ENCODE measurements around the gene OOEP. TPM values are rescaled to one million over a fixed set of nuclear protein-coding genes. Genes with fewer than 3 reads are reported as not detected.
"Not testable (repeated sequence)": the region's sequence is repeated elsewhere in the genome, so short reads cannot be mapped to it uniquely, and the experiment has no call there.

The OOEP gene
- total RNA-seq, 2 donors from 2014 or later: 5.8 TPM; not detected in 1

DNA sequence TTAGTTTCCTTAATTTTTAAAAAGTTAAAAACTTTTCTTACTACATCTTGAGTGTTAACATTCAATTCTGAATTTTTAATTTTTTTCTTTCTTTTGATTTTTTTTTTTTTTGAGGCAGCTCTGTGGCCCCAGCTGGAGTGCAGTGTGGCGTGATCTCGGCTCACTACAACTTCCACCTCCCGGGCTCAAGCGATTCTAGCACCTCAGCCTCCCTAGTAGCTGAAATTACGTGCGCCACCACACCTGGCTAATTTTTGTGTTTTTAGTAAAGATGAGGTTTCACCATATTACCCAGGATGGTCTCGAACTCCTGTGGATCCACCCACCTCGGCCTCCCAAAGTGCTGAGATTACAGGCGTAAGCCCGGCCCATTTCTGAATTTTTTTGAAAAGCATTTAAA is 26.2 kb upstream of the OOEP start:
- Histone ChIP-seq H3K4me3 (no peak overlapping the region), H3K36me3 (no peaks in the 10 kb centered on the region), H3K27ac (no peak overlapping the region), H3K4me1 (replicated peaks) (no peaks in the 10 kb centered on the region), H3K27me3 (replicated peaks; ENCODE audit: insufficient read depth) (no peaks in the 10 kb centered on the region), H3K9me3 (no peaks in the 10 kb centered on the region)
- 91% methylated on average over 10 of the region's 10 CpGs for WGBS
- DNase-seq (ENCODE audit: low spot score): no peak
- intact Hi-C loops (cut with DNase I): no loop called here
- TF ChIP-seq, protein P1, sequence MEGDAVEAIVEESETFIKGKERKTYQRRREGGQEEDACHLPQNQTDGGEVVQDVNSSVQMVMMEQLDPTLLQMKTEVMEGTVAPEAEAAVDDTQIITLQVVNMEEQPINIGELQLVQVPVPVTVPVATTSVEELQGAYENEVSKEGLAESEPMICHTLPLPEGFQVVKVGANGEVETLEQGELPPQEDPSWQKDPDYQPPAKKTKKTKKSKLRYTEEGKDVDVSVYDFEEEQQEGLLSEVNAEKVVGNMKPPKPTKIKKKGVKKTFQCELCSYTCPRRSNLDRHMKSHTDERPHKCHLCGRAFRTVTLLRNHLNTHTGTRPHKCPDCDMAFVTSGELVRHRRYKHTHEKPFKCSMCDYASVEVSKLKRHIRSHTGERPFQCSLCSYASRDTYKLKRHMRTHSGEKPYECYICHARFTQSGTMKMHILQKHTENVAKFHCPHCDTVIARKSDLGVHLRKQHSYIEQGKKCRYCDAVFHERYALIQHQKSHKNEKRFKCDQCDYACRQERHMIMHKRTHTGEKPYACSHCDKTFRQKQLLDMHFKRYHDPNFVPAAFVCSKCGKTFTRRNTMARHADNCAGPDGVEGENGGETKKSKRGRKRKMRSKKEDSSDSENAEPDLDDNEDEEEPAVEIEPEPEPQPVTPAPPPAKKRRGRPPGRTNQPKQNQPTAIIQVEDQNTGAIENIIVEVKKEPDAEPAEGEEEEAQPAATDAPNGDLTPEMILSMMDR (IDR thresholded peaks at IDR 0.05): no peak
- TF ChIP-seq POLR2AphosphoS5 (IDR thresholded peaks at IDR 0.05) (no peak), POLR2A (IDR thresholded peaks at IDR 0.05) (no peak)

GRCh38 chr6:73394577-73395354 is 25.1 kb upstream of the OOEP start, which contains the start of gene DDX43:
DDX43 (plus strand) TSS chr6:73394828; CDS start chr6:73394906, 78 bp downstream.
- no peaks in the 10 kb centered on the region for H3K27me3 ChIP-seq (replicated peaks; ENCODE audit: insufficient read depth)
- 77% methylated on average over 54 of the region's 54 CpGs for WGBS
- TF ChIP-seq, protein P1 (IDR thresholded peaks at IDR 0.05): no peak
- TF ChIP-seq POLR2A (IDR thresholded peaks at IDR 0.05) (no peak), POLR2AphosphoS5 (IDR thresholded peaks at IDR 0.05) (no peak)
- H3K4me3 ChIP-seq: peak within 1 kb of the TSS; percentile 9 to 24
- no peak within 1 kb of the TSS for H3K27ac ChIP-seq
- DNase-seq (ENCODE audit: low spot score): peak; percentile 10
- H3K9me3 ChIP-seq: no peaks in the 10 kb centered on the region
- H3K36me3 ChIP-seq: no peaks in the 10 kb centered on the region
- no peaks in the 10 kb centered on the region for H3K4me1 ChIP-seq (replicated peaks)
- intact Hi-C loops (cut with DNase I): no loop called here

DNA sequence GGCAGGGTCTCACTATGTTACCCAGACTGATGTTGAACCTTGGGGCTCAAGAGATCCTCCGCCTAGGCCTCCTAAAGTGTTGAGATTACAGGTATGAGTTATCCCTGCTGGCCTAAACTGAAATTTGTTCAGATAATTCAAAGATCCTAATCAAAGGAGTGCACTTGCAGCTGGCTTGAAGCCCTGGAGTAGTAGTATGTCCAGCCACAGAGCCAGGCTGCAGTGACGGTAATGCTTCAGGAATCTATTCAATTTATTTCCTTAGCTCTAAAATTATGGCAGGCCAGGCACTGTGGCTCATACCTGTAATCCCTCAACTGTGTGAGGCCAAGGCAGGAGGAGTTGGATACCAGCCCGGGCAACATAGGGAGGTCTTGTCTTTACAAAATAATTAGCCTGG is 23.6 kb upstream of the OOEP start:
- DNase-seq (ENCODE audit: low spot score): no peak
- H3K4me1 ChIP-seq (replicated peaks): no peaks in the 10 kb centered on the region
- intact Hi-C loops (cut with DNase I): no loop called here
- TF ChIP-seq POLR2A (IDR thresholded peaks at IDR 0.05): no peak
- TF ChIP-seq POLR2AphosphoS5 (IDR thresholded peaks at IDR 0.05): no peak
- WGBS: 83% methylated on average over 2 of the region's 3 CpGs
- no peak overlapping the region for H3K27ac ChIP-seq
- no peaks in the 10 kb centered on the region for H3K9me3 ChIP-seq
- H3K36me3 ChIP-seq: no peaks in the 10 kb centered on the region
- no peak overlapping the region for H3K4me3 ChIP-seq
- H3K27me3 ChIP-seq (replicated peaks; ENCODE audit: insufficient read depth): no peaks in the 10 kb centered on the region

GRCh38 chr6:73392188-73392587 is 22.5 kb upstream of the OOEP start:
- H3K27ac ChIP-seq: not testable (repeated sequence)
- WGBS: 68% methylated on average over 4 of the region's 4 CpGs

GRCh38 chr6:73391675-73392074 is 22.0 kb upstream of the OOEP start:
- TF ChIP-seq POLR2A (IDR thresholded peaks at IDR 0.05): no peak
- TF ChIP-seq, protein P1 (IDR thresholded peaks at IDR 0.05): no peak
- TF ChIP-seq POLR2AphosphoS5 (IDR thresholded peaks at IDR 0.05): no peak
- Histone ChIP-seq H3K36me3 (no peaks in the 10 kb centered on the region), H3K27me3 (replicated peaks; ENCODE audit: insufficient read depth) (no peaks in the 10 kb centered on the region), H3K4me3 (no peak overlapping the region), H3K27ac (no peak overlapping the region), H3K4me1 (replicated peaks) (no peaks in the 10 kb centered on the region), H3K9me3 (no peaks in the 10 kb centered on the region)
- intact Hi-C loops (cut with DNase I): no loop called here
- no peak for DNase-seq (ENCODE audit: low spot score)
- 70% methylated on average over 2 of the region's 2 CpGs for WGBS

More at GRCh38 chr6:73392188-73392587, 22.5 kb upstream of the OOEP start:
- H3K27me3 ChIP-seq (replicated peaks; ENCODE audit: insufficient read depth); H3K36me3 ChIP-seq; H3K4me3 ChIP-seq; DNase-seq (ENCODE audit: low spot score); H3K4me1 ChIP-seq (replicated peaks); H3K9me3 ChIP-seq; intact Hi-C loops (cut with DNase I): not testable (repeated sequence)

DNA sequence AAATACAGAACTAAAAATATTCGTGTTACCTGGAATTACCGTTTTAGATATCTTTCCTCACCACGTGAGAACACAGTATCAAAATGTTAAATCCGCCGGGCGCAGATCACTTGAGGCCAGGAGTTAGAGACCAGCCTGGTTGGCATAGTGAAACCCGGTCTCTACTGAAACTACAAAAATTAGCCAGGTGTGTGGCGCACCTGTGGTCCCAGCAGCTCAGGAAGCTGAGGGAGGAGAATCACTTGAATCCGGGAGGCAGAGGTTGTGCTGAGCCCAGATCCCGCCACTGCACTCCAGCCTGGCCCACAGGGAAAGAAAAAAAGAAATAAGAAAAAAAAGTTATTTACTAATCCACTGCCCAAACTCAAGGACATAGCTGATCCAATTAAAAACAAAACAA is 20.2 kb upstream of the OOEP start:
- H3K9me3 ChIP-seq: no peaks in the 10 kb centered on the region
- H3K4me1 ChIP-seq (replicated peaks): no peaks in the 10 kb centered on the region
- 92% methylated on average over 10 of the region's 10 CpGs for WGBS
- H3K27ac ChIP-seq: no peak overlapping the region
- no peaks in the 10 kb centered on the region for H3K36me3 ChIP-seq
- intact Hi-C loops (cut with DNase I): no loop called here
- no peak for DNase-seq (ENCODE audit: low spot score)
- H3K4me3 ChIP-seq: no peak overlapping the region
- H3K27me3 ChIP-seq (replicated peaks; ENCODE audit: insufficient read depth): no peaks in the 10 kb centered on the region
- no peak for TF ChIP-seq POLR2AphosphoS5 (IDR thresholded peaks at IDR 0.05)
- TF ChIP-seq POLR2A (IDR thresholded peaks at IDR 0.05): no peak
- TF ChIP-seq, protein P1 (IDR thresholded peaks at IDR 0.05): no peak
